Epithelial cell of proximal tubule (primary cell): ENCODE results near the gene MTFP1. TPM values are rescaled to one million over a fixed set of nuclear protein-coding genes. Genes with fewer than 3 reads are reported as not detected.
A peak's percentile ranks its signal among the peaks of the same experiment; 100 is the strongest.

Source experiments
- DNase-seq: peaks from one replicate; pipeline ENCODE4 v3.0.0-alpha.2; 2011; ENCODE audit warnings: low read depth
- H3K4me3 ChIP-seq: 2 replicates; pipeline ENCODE4 v1.5.1; 2011; ENCODE audit warnings: low read depth, mild to moderate bottlenecking, low read length
- CTCF ChIP-seq: conservative IDR thresholded peaks from 2 replicates; pipeline ENCODE4 v1.5.1; 2012; ENCODE audit warnings: low read depth, mild to moderate bottlenecking, low read length
- total RNA-seq: library from RNA; depleted of rRNA; stranded (reverse); fragments of >200 nt; gene quantifications from 2 replicates; pipeline ENCODE4 v1.2.3, GENCODE V29; 2015

MTFP1 gene
- 79.7 and 115 TPM in 2 replicates for total RNA-seq

DNA sequence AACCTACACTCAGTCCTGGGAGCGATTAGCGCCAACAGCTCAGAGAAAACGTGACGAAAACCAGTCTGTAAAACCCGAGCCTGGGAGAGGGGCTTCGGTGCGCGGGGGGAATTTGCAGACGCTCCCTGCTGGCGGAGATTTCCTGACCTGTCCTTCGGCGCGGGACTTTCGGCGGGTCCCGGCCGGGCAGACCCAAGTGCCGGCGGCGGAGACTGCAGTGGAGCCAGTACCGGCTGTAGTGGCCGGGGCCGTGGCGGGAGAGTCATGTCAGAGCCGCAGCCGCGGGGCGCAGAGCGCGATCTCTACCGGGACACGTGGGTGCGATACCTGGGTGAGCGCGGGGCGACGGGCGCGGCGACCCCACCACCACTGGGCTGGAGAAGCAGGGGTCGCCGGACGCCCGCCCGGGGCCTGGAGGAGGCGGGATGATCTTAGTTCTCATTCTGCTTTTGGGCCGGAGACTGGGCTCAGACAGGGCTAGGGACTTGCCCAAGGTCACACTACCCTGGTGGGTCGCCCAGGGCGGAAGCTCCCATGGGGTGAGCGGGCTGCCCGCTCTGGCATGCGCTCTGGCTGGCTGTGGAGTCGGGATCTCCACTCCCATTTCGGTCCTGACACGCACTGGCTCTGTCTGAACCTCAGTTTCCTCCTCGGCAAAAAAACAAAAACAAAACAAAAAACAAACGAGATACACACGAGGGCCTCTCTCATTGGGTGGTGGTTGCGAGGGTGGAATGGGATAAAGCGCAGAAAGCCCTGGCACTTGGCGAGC lies at the start of gene MTFP1:
Gene MTFP1 (plus strand): TSS at position 153 of the 772 bp plus-strand sequence. CDS start 112 bp downstream, at position 265.
- no peak for DNase-seq
- peak; percentile 12 for TF ChIP-seq CTCF
- H3K4me3 ChIP-seq = peak within 1 kb of the TSS; percentile 68

DNA sequence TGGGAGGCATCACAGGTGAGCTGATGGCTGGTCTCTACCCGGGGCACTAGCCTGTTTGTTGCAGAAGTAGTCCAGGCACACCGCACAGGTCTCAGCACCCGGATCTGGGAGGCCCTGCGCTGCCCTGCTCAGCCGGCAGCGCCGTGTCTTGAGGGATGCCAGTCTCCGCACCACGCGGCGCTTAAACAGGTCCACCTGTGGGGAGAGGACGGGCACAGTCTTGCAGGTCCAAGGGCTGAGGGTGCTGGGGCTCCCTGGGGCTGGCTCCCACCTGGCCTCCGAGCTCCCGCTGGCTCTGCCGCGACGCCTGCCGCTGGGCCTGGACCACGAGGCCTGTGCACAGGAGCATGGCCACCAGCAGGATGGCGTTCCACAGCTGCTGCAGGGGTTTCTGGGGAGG lies 45.6 kb upstream of the MTFP1 start:
- no peak for DNase-seq
- TF ChIP-seq CTCF = no peak
- no peak overlapping the region for H3K4me3 ChIP-seq

DNA sequence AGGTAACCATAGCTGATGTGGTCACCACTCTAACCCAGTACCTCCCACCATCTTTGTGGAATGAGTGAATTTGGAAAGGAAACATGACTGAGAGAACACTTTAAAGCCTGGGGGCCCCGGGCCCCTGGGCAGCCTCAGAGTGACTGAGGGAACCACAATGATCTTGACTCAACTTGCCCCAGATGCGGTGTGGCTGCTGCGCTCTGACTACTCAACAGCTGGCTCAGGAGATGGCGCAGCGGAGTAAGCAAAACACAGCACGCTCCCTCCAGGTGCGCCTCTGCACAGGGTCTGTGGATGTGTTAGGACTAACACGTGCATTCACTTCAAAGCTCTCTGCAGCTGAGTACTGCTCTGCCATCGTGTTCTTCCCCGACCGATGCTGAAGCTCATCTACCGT lies 44.3 kb upstream of the MTFP1 start:
- no peak for DNase-seq
- H3K4me3 ChIP-seq = no peak overlapping the region
- TF ChIP-seq CTCF = no peak

DNA sequence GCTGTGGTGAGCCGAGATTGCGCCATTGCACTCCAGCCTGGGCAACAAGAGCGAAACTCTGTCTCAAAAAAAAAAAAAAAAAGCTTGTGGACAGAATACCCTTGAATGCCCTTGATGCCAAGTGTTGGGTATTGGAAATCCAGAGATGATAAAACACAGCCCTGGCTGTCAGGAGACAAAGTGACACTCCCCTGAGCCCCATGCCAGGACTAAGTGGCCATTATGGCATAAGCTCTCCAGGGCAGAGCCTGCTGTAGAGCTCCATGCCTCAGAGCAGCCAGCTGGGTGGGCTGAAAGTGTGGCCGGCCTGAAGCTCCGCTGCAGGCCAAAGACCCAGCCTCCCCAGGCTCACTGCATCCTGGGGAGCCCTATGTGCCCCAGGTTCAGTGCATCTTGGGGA lies 43.2 kb upstream of the MTFP1 start:
- no peak for DNase-seq
- TF ChIP-seq CTCF = no peak
- no peak overlapping the region for H3K4me3 ChIP-seq

- no peak overlapping the region for H3K4me3 ChIP-seq
- TF ChIP-seq CTCF = no peak
- DNase-seq = no peak
These were observed 42.5 kb upstream of the MTFP1 start for GRCh38 chr22:30383061-30383460.

GRCh38 chr22:30385942-30386341 lies 39.6 kb upstream of the MTFP1 start:
- peak overlapping the region; percentile 85 for H3K4me3 ChIP-seq
- no peak for TF ChIP-seq CTCF
- no peak for DNase-seq

DNA sequence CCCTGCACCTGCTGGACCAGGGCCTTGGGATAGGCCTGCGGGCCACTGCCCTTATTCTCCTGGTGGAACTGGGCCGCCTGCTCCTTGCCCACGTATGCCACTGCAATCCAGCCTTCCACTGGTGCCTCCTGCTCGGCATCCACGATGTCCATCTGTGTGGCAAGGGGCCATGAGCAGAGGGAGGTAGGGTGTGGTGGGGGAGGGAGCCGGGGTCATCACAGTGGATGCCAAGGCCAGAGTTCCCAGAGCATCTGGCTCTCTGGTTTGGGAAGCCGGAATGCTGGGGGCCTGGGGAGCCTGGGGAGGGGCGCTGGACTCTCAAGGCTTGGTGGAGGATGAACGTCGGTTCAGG lies 39.0 kb upstream of the MTFP1 start:
- no peak for TF ChIP-seq CTCF
- H3K4me3 ChIP-seq = peak overlapping the region; percentile 85
- no peak for DNase-seq
